COLO668 (cell line): ENCODE data around the gene CD46.

Source experiments
- DNase-seq: peaks from one replicate; lab custom pipeline; 2025; ENCODE audit not compliant: unreplicated experiment; lab: John Stamatoyannopoulos, UW

The CD46 gene

DNA sequence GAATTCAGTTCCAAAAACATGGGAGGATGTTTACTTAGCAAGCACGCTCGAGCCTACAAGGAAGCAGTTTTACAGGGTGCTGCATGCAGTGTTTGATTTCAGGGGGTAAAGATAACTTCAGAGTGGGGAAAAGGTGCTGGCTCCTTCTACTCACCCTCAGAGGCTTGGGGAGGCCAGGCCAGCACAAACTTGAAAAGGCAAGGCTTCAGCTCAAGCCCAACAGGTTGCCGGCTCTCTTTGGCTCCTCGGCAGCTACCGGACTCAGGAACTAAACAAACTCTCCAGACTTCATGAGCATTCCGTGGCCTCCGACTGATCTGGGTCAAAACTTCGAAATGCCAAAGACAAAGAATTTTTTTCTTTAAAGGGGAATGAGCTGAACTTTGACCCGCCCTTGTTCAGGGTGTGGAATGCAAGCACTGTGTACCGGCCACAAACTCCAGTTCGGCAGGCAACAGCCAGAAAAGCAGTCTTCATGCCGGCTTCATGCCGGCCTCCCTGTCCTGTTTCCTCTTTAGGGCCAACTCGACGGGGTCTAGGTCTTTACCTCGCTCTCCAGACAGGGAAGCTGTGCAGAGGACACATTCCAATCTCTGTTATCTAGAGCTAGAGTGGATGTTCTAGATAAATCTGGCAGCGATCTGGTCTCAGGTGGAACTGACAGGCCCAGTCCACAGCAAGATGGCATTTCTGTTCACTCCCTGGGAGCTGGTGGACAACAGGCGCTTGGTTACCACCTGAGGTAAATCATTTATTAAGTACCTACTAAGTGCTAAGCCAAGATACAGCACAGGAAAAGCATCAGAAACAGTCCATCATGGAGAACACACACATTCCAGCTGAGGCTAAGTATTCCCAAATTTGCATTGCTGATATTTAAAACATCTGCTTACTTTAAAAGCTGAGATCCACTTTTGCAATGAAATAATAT, 75.0 kb downstream of the CD46 start:
- peak; percentile 22 for DNase-seq

DNA sequence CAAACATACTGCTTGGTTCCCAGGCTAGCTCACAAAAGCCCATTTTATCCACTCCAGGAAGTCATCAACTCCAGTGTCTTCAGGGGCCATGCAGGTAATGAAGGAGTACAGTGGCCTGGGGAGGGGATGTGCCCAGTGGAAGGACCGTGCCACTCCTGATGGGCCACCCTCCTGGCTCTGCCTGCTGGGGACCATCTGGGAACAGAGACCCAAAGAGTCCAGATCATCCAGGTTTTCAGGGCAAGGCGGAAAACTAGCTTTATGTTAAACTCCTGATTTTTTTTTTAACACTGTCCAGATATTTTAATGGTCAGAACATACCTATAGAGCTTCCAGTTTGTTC, 75.6 kb downstream of the CD46 start:
- DNase-seq, result no peak

DNA sequence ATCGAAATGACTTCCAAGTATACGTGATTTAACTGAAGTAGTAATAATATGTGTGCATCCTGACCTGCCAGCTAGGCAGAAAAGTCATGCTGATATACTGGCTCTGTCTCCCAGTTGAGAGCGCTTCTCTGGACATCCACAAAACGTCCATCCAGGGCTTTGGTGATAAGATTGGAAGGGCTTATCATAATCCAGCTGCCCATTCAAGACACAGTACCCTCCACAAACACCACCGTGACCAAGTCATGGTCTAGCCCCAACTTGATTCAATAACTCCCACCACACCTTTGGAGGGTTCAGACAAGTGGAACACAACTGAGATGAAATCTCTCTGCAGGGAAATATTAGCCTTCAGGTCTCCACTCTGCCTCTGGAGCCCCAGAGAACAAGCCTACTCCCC, 76.2 kb downstream of the CD46 start:
- no peak for DNase-seq

DNA sequence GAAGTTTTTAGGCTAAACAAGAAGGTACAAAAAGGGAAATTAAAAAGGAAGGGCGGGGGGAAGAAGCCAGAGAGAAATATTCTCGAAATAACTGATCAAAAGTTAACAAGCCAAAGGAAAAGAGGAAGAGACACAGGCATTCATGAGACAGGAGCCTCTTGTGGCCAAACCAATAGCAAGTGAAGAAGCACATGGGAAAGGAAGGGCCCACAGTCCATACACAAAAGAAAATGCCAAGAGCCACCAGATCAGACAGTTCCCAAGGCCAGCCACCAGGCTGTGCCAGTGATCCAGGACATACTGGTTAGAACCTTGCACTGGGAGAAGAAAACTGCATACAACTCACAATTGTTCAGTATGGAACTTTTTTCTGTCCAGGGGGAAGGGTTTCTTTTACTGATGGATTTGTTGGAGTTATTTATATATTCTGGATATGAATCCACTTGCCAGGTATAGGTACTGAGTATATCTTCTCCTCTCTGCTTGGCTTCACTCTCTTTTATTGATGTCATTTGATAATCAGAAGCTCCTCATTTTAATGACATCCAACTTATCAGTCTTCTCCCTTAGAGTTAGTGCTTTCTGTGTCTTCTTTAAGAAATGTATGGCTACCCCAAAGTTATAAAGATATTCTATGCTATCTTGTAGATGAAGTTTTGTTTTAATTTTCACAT, 76.8 kb downstream of the CD46 start:
- peak; percentile 67 for DNase-seq

- DNase-seq, result no peak
Measured at GRCh38 chr1:207829576-207829975, 77.7 kb downstream of the CD46 start.

DNA sequence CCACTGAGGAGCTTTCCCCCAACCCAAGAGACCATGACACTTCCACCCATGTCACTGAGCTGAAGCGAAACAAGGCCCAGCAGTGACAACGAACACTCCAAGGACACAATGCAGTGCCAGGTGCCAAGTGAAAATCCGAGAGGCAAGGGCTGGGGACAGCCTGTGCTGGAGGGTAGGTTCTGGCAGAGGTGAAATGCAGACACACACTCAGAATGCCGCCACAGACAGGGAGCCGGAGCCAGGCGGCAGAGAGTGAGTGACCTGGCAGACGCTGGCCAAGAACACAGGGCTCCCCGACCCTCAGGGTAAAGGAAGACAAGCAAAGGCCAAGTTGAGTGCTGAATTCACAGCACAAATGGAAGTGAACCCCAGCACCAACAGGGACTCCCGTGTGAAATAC, 78.9 kb downstream of the CD46 start:
- DNase-seq, result no peak

GRCh38 chr1:207831517-207832327, 79.9 kb downstream of the CD46 start:
- no peak for DNase-seq

DNA sequence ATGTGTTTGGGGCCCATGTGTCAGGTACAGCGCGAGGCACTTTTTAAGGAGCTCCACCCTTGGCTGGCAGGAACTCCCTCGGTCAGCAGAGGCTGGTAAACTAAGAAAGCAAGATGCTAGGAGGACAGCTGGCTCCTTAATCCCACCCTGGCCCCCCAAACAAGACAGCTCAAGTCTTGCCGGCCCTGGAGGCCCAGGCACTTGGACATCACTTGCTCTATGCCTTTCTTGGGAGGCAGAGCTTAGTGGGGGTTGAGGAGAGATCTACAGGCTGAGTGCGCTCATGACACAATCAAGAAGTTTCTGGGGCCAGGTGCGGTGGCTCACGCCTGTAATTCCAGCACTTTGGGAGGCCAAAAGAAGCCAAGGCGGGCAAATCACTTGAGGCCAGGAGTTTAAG, 80.9 kb downstream of the CD46 start:
- no peak for DNase-seq

GRCh38 chr1:207833381-207833780, 81.5 kb downstream of the CD46 start:
- no peak for DNase-seq

GRCh38 chr1:207833956-207834660, 82.3 kb downstream of the CD46 start:
- no peak for DNase-seq

- DNase-seq, result no peak
Measured at GRCh38 chr1:207835958-207836357, 84.1 kb downstream of the CD46 start.

DNA sequence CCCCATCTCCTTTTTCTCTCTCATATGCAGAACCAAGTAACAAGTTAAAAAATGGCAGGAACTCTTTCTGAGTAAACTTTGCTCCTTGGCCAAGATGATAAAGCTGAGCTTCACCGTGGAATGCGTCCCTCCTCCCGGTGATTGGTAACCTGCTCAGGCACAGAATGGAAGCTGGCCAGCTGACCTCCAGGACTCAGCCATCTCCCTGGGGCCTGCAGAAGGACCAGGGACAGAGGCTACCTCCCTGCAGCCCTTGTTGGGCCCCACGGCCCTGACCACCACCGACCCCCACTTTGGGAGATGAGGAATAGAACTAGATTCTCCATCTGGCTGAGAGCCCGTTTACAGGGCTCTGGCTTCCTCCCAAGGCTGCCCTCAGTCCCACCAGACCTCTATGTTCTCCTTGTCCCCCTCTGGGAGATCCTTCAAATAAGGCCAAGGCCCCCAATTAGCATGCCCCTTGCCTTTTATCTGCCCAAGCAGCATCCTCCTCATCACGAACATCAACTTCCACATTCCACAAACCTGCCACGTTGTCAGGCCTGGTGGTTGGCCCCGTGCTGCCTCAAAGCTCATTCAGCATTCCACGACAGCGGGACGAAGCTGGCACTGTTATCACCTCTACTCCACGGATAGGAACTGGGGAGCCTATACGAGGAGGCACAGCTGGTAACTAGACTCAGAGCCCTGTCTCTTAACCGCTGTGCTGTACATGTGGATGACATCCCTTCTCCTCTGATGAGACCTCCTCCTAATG, 84.9 kb downstream of the CD46 start:
- DNase-seq, result no peak

DNA sequence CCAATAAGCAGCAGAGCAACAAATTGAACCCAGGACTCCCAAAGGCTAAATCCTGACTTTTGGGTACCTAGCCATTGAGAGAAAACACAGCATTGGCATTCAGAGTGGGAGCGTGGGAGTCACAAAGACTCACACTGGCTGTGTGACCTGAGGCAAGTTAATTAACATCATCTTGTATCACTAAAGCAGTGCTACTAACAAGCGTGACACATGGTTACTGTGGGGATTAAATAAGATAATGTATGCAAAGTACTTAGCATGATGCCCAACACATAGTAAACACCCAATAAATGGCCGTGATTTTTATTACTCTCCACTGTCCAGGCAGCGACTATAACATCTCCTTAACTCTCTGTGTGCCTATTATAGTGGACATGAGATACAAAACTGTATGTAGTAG, 85.8 kb downstream of the CD46 start:
- DNase-seq, result no peak

GRCh38 chr1:207838156-207839082, 86.6 kb downstream of the CD46 start:
- no peak for DNase-seq

- no peak for DNase-seq
Measured at GRCh38 chr1:207839083-207839413, 87.2 kb downstream of the CD46 start.

- no peak for DNase-seq
Measured at GRCh38 chr1:207840380-207840779, 88.5 kb downstream of the CD46 start.

GRCh38 chr1:207841293-207841692, 89.4 kb downstream of the CD46 start:
- no peak for DNase-seq

- no peak for DNase-seq
Measured at GRCh38 chr1:207841901-207842300, 90.0 kb downstream of the CD46 start.

DNA sequence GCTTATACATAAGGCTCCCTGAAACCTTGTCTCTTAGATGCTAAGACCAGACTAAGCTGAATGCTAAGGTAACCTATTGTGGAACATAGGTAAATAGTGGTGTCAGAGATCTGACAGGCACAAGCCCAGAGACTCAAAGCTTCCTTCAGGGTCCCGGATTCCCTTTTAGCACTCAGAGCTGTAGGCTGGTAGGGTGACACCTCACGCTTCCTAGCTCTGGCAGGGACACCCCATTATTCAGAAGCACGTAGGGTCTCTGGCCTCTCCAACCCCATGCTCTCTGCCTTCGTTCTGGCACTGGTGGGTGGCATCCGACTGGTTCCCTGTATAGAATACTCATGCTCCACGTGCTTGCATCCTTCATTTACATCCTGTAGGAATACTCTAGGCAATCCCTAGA, 90.7 kb downstream of the CD46 start:
- DNase-seq, result no peak
